NOMO-1 treated with DMSO at 0.1 percent for 48 hours (cell line): ENCODE data around the gene UQCRC1.

Source experiments
- DNase-seq: peaks from one replicate; lab custom pipeline; 2025; ENCODE audit not compliant: unreplicated experiment; lab: John Stamatoyannopoulos, UW

The UQCRC1 gene

DNA sequence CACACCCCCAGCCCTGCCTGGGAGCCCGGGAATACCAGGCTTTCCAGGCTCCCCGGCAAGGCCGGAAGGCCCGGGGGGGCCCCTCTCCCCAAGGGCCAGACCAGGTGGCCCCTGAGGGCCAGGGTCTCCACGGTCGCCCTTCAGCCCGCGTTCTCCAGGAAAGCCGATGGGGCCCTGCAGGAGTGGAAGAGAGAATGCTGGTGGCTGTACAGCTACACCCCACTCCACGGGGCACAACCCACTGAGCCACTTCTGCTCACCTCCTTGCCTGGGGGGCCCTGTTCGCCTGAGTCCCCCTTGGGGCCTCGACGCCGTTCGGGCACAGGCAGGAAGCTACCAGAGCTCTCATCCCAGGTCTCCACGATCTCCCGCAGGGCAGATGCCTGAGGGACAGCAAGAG, 34.1 kb downstream of the UQCRC1 start:
- DNase-seq: no peak

GRCh38 chr3:48573973-48574585, 35.4 kb downstream of the UQCRC1 start:
- DNase-seq: no peak

- no peak for DNase-seq
Observed at GRCh38 chr3:48572517-48572916, 36.9 kb downstream of the UQCRC1 start.

DNA sequence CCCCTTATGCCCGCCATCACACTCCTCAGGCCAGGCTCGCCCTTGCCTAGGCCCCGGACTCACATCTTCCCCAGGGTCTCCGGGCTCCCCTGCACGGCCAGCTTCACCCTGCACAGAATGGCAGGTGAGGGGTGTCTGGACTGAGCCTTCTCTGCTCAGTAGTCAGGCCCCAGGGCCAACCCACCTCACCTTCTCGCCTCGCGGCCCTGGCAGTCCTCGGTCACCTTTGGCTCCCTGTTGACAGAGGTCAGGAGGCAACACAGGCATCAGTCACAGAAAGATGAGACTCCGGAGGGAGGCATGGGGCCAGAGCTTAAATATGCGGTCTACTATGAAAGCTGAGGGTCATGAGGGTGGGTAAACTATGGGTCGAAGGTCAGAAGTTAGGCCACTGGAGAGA, 37.5 kb downstream of the UQCRC1 start:
- DNase-seq: no peak

DNA sequence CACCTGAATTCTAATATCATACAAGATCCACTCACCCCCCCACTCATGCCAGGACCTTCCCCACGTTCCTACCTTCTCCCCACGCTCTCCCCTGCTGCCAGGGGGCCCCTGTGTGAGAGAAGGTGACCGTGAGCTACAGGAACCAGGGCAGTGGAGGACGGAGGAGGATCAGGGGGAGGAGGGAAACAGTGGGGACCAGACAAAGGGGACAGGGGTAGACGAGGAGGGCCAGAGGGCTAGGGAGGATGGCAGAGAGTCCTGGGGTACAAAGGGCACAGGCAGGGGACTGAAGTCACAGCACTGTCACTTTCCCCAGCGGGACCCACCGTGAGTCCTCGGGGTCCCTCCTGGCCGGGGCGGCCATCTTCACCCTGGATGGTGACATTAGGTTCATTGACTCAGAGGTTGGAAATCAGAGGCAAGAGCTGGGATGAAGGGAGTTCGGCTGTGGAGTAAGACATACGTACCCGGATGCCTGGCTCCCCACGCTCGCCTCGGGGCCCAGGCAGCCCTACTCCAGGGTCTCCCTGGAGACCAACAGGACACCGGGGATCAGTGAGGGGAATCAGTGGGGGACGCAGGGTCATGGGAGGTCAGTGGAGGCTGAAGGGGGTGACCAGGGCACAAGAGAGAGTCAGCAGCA, 39.5 kb downstream of the UQCRC1 start:
- no peak for DNase-seq

DNA sequence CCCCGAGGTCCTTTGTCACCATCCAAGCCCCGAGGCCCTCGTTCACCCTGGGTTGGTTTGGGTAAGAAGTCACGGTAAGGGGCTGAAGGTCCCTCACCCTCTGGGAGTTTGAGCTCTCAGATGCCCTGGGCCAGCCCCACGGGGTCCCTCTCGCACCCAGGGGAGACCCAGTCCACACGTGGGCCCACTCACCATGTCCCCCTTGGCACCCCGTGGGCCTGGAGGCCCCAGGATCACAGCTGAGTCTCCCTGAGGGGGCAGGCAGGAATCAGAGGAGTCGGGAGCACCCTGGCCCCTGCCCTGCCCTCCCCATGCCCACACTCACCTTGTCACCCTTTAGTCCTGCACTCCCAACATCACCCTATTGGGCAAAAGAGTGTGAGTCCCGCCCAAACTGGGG, 40.0 kb downstream of the UQCRC1 start:
- DNase-seq: no peak

GRCh38 chr3:48568476-48568875, 41.0 kb downstream of the UQCRC1 start:
- no peak for DNase-seq

GRCh38 chr3:48567500-48567899, 41.9 kb downstream of the UQCRC1 start:
- no peak for DNase-seq

- no peak for DNase-seq
Observed at GRCh38 chr3:48567090-48567489, 42.4 kb downstream of the UQCRC1 start.

GRCh38 chr3:48566401-48566760, 43.1 kb downstream of the UQCRC1 start:
- no peak for DNase-seq

DNA sequence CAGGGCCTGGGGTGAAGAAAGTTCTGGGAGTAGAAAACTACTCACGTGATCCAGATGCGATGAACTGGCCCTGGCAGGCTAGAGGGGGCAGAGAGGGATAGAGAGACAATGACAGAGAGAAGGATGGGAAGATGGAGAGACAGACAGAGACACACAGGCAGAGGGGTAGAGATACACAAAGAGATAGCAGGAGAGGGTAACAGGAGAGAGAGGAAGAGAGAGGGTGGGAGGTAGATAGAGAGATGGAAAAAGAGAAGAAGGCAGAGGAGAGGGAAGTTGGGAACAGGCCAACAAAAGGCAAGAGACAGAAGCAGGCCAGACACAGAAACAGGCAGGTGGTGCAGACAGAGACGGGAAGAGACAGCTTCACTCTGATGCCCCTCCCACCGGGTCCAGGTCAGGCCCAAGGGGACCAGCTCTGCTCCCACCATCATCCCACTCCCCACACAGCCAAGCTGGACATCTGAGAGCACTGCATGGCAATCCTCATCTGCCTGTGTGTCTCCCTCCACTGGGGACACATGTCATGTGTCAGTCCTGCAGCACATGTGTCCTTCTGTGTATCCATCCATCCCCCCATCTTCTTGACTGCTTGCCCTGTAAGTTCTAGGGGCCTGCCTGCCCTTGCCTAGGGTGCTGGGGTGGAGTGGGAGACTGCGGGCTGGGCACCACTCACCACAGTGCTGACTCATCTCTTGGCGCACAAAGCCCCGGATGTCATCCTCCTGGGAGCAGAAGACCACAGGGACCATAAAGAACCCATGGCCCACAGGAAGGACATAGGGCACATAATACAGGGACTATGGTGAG, 43.6 kb downstream of the UQCRC1 start:
- peak; percentile 6 for DNase-seq

DNA sequence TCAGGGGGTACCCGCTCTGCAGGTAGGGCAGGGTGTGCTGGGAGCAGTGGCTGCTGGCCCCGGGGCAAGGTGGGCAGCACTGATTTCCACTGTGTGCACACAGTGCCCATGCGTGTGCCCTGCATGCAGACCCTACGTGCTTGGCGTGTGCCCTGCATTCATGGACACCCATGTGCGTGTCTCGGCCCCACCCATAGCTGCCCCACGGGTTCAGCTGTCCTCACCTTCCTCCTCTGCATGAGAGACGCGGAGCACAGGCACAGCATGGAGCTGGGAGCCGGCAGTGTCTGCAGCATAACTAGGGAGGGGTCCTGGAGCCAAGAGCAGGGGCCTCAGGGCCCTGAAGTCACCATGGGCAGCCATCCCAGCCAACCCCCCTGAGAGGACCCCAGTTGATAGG, 44.3 kb downstream of the UQCRC1 start:
- DNase-seq: no peak

DNA sequence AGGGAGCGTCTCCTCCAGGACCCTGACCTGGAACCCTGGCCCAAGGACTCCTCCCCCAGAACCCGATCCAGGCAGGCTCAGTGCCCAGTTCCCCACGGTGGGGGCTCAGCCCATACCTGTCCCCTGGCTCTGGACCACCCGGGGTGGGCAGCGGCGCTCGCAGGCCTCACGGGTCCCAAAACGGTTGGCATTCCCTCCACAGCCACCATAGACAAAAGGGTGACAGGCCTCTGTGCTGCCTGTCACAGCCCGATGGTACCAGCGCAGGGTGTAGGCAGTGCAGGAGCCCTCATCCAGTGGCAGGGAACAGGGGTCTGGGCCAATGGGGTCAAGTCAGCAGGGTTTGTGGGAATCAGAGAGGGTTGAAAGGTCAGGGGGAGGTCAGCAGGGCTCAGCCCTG, 44.8 kb downstream of the UQCRC1 start:
- DNase-seq: no peak

DNA sequence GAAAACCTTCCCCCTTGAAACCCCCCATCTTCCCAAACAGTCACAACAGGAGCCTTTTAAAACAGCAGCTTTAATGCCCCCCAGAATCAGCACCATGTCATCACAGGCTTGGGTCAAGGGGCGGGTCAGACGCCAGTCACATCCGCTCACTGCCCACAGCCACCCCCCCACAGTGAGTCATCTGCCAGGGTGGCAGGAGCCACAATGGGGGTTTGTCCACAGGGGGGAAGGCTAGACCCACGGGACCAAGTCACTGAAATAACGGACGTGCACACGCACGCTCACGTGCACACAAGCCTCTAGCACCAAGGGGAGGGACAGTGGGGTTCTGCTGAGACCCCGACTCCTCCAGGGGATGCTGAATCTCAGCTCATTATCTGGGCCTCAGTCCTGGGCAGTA, 45.4 kb downstream of the UQCRC1 start:
- peak; percentile 73 for DNase-seq

DNA sequence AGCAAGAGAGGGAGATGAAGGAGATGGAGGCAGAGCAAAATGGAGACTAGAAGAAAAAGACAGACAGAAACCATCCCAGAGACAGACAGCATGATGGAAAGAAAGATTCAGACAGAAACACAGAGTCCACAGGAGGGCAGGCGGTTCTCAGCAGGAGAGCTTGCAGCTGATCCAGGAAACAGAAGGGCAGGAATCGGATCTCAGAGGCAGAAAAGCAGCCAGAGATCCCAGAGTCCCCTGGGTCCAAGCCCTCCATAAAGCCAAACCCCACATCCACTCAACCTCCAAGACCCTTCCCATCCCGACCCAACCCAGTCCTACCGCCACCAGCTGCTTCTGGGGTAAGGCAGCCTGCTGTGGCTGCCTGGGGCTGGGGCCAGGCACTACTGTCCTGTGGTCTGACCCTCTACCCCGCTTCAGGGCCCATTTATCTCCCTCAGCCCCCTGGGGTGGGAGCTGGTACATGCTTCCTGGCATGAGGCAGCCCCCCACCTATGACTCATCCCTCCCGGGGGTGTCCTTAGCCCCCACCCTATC, 46.0 kb downstream of the UQCRC1 start, which contains the start of gene UCN2:
TSS of gene UCN2 (minus strand) at position 400 of the 537 bp plus-strand sequence. CDS start 657 bp downstream, outside the sequence.
- no peak for DNase-seq

- no peak for DNase-seq
Observed at GRCh38 chr3:48562367-48563095, 46.9 kb downstream of the UQCRC1 start.

- peak; percentile 62 for DNase-seq
Observed at GRCh38 chr3:48561045-48561736, 48.3 kb downstream of the UQCRC1 start.

DNA sequence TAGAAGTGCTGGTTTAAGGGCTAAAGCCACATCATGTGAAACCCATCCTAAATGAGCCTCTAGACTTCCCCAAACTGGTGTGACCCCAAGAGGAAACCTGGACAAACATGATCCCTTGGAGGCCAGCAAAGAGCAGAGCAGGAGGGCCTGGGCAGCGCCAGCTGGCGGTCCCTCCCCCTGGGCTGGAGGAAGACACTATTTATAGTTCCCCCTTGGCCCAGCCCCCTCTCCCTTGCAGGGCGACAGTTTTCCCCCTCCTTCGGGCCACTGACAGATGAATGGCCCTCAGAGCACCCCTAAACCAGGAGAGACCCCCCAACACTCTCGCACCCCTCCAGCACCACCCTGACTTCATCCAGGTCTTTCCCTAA, 48.8 kb downstream of the UQCRC1 start:
- no peak for DNase-seq

- peak; percentile 48 for DNase-seq
Observed at GRCh38 chr3:48558493-48559134, 50.8 kb downstream of the UQCRC1 start.
